Esophagus muscularis mucosa (tissue), 4 donors: ENCODE data around the gene ANTKMT.

Source experiments
- EP300 ChIP-seq: sonication (generic); formaldehyde crosslinking; IDR thresholded peaks from one replicate; pipeline ENCODE4 v1.6.1; 2017; ENCODE audit warnings: antibody characterized with exemption
- POLR2A ChIP-seq: fragments of 450-650 bp; IDR thresholded peaks from one replicate; pipeline ENCODE4 v1.6.1; 2017; ENCODE audit warnings: antibody characterized with exemption, moderate library complexity, mild to moderate bottlenecking, low read depth
- POLR2AphosphoS5 ChIP-seq, 2 donors: sonication (generic); formaldehyde crosslinking; IDR thresholded peaks; one replicate each; pipeline ENCODE4 v1.6.1; 2017; ENCODE audit warnings: antibody characterized with exemption in 2 of 2
- TF ChIP-seq, protein P1 (sequence below), 3 experiments: fragments of 200-600 bp in 2 of 3; fragments of 450-650 bp in 1 of 3; sonication (generic) in 2 of 3; IDR thresholded peaks; one replicate each; pipeline ENCODE4 v1.5.1; 2017 to 2019; ENCODE audit warnings: antibody characterized with exemption in 3 of 3, mild to moderate bottlenecking in 2 of 3, moderate library complexity in 1 of 3

DNA sequence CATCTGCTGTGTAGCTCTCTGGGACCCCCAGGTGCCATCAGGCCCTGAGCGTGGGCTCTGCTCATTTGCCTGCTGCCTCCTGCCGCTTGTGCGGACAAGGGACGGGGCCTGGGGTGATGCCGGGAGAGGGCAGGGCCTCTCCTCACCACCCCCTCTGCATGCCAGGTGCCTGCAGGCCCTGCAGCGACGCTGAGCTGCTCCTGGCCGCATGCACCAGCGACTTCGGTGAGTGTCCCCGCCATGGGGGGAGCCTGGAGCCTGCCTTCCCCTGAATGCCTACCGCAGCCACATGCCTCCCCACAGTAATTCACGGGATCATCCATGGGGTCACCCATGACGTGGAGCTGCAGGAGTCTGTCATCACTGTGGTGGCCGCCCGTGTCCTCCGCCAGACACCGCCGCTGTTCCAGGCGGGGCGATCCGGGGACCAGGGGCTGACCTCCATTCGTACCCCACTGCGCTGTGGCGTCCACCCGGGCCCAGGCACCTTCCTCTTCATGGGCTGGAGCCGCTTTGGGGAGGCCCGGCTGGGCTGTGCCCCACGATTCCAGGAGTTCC lies 4.1 kb upstream of the ANTKMT start:
- TF ChIP-seq, protein P1, sequence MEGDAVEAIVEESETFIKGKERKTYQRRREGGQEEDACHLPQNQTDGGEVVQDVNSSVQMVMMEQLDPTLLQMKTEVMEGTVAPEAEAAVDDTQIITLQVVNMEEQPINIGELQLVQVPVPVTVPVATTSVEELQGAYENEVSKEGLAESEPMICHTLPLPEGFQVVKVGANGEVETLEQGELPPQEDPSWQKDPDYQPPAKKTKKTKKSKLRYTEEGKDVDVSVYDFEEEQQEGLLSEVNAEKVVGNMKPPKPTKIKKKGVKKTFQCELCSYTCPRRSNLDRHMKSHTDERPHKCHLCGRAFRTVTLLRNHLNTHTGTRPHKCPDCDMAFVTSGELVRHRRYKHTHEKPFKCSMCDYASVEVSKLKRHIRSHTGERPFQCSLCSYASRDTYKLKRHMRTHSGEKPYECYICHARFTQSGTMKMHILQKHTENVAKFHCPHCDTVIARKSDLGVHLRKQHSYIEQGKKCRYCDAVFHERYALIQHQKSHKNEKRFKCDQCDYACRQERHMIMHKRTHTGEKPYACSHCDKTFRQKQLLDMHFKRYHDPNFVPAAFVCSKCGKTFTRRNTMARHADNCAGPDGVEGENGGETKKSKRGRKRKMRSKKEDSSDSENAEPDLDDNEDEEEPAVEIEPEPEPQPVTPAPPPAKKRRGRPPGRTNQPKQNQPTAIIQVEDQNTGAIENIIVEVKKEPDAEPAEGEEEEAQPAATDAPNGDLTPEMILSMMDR (IDR thresholded peaks at IDR 0.05), result no peak
- no peak for TF ChIP-seq POLR2A
- TF ChIP-seq EP300, result no peak
- no peak for TF ChIP-seq POLR2AphosphoS5 (IDR thresholded peaks at IDR 0.05)
